ENCODE measurements around the gene CXCL17. TPM values are rescaled to one million over a fixed set of nuclear protein-coding genes. Genes with fewer than 3 reads are reported as not detected.

CXCL17 gene
- total RNA-seq, 1 experiment from 2014 or later: 0.34 TPM

DNA sequence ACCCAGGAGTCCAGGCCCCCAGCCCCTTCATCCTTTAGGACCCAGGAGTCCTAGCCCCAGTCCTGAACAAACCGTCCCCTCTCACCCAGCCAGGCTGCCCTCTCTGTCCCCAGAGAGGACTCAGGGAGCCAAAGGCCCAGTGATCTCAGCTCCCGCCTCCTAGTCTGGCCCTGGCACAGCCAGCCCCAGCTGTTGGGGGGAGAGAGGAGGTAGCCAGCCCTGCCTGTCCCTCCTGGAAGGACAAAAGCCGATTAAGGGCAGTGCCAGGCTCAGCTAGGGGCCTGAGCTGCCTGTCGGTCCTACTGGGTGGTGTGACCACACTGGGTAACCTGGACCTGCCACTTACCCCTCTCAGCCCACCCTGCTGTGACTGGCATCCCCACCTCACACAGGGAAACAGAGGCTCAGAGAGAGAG, 30.1 kb downstream of the CXCL17 start:
- in situ Hi-C loops (cut with HindIII; ENCODE audit: low pct_unique_long_range_greater_than_20kb, low sequenced_read_pairs): no loop called here
- no peak for DNase-seq (ENCODE audit: low read depth, low spot score)

DNA sequence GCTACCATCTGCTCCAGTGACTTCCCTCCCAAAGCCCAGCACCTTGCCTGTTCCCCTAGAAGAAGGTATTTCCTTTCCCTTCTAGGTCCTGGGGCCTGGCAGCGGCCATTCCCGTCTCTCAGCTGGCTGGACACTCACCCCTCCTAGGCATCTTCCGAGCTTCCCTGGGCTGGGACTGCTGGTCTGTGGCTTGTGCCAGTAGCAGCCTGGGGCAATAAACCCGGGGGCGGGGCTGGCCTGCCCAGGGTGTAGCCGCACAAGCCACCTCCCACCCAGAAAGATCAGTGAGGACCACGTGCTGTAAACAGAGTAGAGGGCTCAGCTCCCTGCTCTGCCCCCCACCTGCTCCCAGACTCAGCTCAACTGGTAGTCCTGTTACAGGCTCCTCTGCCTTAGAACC, 30.5 kb downstream of the CXCL17 start:
- peak; percentile 39 for DNase-seq (ENCODE audit: low read depth, low spot score)

DNA sequence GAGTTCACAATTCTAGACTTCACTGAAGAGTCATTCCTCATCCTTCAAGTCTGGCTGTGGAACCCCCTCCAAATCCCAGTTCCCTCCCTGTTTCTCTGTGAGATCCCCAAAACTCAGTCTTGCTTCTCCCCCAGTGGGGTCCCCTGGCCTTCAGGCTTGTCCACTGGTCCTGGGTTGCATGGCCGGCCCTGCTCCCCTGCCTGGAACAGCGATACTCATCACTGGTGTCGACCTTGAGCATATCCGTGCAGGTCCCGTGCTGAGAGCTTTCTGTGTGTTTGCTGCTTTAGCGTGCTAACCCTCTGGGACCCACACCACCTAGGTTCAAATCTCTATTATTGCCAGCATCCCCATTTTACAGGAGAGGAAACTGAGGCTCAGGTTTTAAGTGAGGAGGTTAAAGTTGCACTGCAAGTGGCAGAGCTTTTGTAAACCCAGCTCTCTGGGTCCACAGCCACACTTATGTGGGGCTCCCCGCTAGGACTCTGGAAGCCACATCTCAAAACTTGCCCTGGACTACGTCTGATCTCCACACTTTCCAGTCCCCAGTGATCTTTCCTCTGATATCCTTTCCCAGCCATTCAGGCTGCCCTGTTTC, 31.1 kb downstream of the CXCL17 start:
- DNase-seq (ENCODE audit: low read depth, low spot score): no peak
- in situ Hi-C loops (cut with HindIII; ENCODE audit: low pct_unique_long_range_greater_than_20kb, low sequenced_read_pairs): no loop called here

More for the DNA sequence above, 30.5 kb downstream of the CXCL17 start:
- in situ Hi-C loops (cut with HindIII; ENCODE audit: low pct_unique_long_range_greater_than_20kb, low sequenced_read_pairs): no loop called here

DNA sequence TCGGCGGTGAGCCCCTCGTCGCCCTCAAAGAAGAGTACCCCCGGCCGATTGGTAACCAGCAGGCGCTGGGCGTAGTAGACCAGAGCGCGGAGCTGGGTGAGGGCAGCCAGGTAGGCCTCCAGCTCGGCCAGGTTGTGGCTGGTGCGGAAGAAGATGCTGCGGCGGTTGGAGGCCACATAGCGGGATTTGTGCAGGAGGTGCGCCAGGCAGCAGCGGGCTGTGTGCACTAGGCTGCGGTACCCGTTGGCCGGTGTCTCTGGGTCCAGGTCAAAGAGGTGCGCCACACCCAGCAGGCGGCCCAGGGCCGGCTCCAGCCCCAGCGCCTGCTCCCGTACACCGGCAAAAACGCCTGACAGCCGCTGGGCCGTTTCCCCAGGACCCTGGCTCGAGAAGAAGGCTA, 32.4 kb downstream of the CXCL17 start:
- in situ Hi-C loops (cut with HindIII; ENCODE audit: low pct_unique_long_range_greater_than_20kb, low sequenced_read_pairs): no loop called here

GRCh38 chr19:42409477-42409876, 33.3 kb downstream of the CXCL17 start:
- in situ Hi-C loops (cut with HindIII; ENCODE audit: low pct_unique_long_range_greater_than_20kb, low sequenced_read_pairs): no loop called here
- no peak for DNase-seq (ENCODE audit: low read depth, low spot score)

More for the DNA sequence above, 32.4 kb downstream of the CXCL17 start:
- no peak for DNase-seq (ENCODE audit: low read depth, low spot score)

GRCh38 chr19:42407816-42408175, 35.0 kb downstream of the CXCL17 start:
- no peak for DNase-seq (ENCODE audit: low read depth, low spot score)
- in situ Hi-C loops (cut with HindIII; ENCODE audit: low pct_unique_long_range_greater_than_20kb, low sequenced_read_pairs): no loop called here

DNA sequence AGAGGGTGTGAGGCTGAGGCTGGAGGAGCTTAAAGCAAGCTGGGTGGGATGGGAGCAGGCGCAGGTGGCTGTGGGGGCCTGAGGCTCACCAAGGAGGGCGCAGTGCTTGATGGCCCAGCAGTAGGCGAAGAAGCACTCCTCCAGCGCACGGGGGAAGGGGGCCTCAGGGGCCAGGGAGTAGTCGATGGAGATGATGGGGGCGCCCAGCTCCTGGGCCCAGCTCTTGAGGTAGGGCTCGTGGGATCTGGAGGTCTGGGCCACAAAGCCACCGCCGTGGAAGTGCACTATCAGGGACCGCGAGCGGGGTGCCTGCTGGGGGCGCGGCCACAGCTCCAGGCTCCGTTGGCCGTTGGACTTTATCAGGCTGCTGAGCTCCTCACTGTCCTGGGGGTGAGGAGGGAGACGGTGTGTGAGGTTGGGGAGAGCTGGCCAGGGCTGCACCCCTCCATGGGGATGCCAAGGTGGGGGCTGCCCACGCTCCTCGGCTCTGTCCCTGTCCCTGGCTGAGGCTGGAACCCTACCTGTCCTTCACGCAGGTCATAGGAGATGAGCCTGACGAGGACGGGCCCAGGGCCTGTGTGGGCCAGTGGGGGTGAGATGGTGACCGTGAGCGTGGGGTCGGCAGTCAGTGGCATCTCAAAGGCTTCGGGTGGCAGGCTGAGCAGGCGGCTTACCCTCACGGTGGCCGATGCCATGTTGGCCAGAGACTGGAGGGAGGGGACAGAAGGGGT, 35.5 kb downstream of the CXCL17 start:
- in situ Hi-C loops (cut with HindIII; ENCODE audit: low pct_unique_long_range_greater_than_20kb, low sequenced_read_pairs): no loop called here

GRCh38 chr19:42406111-42406510, 36.6 kb downstream of the CXCL17 start:
- in situ Hi-C loops (cut with HindIII; ENCODE audit: low pct_unique_long_range_greater_than_20kb, low sequenced_read_pairs): no loop called here
- DNase-seq (ENCODE audit: low read depth, low spot score): no peak

More for the DNA sequence above, 35.5 kb downstream of the CXCL17 start:
- DNase-seq (ENCODE audit: low read depth, low spot score): no peak

GRCh38 chr19:42403586-42403985, 39.2 kb downstream of the CXCL17 start:
- DNase-seq (ENCODE audit: low read depth, low spot score): no peak
- in situ Hi-C loops (cut with HindIII; ENCODE audit: low pct_unique_long_range_greater_than_20kb, low sequenced_read_pairs): no loop called here

DNA sequence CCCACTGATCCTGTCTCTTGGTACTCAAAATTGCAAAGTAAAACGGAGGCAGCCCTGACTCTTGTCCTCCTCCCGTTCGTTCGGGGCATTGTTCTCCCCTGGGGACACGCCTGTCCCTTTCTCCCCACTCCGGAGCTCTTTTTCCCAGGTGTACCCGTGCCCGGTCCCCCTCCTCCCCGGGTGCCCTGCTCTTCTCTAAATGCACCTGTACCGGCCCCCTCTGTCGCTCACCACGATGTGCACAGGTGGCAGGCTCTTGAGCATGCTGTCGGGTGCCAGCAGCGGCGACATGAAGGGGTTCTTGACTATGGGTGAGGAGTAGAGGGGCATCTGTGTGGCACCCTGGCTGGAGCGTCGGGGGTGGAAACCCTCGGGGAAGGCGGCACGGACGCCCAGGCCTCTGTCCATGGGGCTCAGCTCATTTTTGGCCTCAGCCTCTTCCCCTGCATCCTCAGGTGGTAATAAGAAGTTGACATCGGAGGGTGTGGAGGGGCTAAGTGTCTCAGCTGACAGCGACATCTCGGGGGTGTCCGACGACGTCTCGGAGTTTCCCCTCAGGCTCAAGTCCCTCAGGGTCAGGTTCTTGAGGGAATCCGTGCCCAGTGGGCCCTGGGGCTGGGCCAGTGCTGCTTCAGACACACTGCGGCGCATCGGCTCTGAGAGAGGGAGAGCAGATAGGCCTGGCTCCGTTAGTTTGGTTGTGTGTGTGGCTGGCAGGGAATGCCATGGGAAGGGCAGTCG, 40.2 kb downstream of the CXCL17 start:
- in situ Hi-C loops (cut with HindIII; ENCODE audit: low pct_unique_long_range_greater_than_20kb, low sequenced_read_pairs): no loop called here

GRCh38 chr19:42401365-42402303, 41.1 kb downstream of the CXCL17 start:
- in situ Hi-C loops (cut with HindIII; ENCODE audit: low pct_unique_long_range_greater_than_20kb, low sequenced_read_pairs): no loop called here
- DNase-seq (ENCODE audit: low read depth, low spot score): peak; percentile 65

More for the DNA sequence above, 40.2 kb downstream of the CXCL17 start:
- DNase-seq (ENCODE audit: low read depth, low spot score): no peak

DNA sequence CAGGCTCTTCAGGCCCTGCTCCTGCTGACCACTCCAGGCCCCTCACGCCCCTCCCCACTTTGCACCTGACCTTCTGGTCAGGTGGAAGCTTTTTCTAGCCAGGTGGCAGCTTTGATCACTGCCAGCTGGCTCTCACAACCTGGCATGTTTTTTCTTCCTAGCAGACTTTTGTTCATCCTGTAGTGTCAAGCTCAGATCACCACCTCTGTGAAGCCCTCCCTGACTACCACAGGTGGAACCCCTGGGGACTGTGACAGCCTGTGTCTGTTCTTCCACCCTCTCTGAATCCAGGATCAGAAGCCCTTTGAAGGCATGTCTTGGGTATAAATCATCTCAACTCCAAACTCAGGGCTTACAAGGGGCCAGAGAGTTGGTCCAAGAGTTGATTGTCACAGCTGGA, 42.3 kb downstream of the CXCL17 start:
- DNase-seq (ENCODE audit: low read depth, low spot score): no peak
- in situ Hi-C loops (cut with HindIII; ENCODE audit: low pct_unique_long_range_greater_than_20kb, low sequenced_read_pairs): no loop called here

- in situ Hi-C loops (cut with HindIII; ENCODE audit: low pct_unique_long_range_greater_than_20kb, low sequenced_read_pairs): no loop called here
- no peak for DNase-seq (ENCODE audit: low read depth, low spot score)
Measured at GRCh38 chr19:42397263-42398166, 45.2 kb downstream of the CXCL17 start.

GRCh38 chr19:42396381-42397262, 46.1 kb downstream of the CXCL17 start:
- peak; percentile 98 for DNase-seq (ENCODE audit: low read depth, low spot score)
- in situ Hi-C loops (cut with HindIII; ENCODE audit: low pct_unique_long_range_greater_than_20kb, low sequenced_read_pairs): no loop called here

GRCh38 chr19:42394751-42395150, 48.0 kb downstream of the CXCL17 start:
- in situ Hi-C loops (cut with HindIII; ENCODE audit: low pct_unique_long_range_greater_than_20kb, low sequenced_read_pairs): no loop called here

GRCh38 chr19:42392165-42392564, 50.6 kb downstream of the CXCL17 start:
- DNase-seq (ENCODE audit: low read depth, low spot score): no peak
- in situ Hi-C loops (cut with HindIII; ENCODE audit: low pct_unique_long_range_greater_than_20kb, low sequenced_read_pairs): no loop called here

More at GRCh38 chr19:42394751-42395150, 48.0 kb downstream of the CXCL17 start:
- no peak for DNase-seq (ENCODE audit: low read depth, low spot score)

Data from SK-MEL-5 (cell line).